B cell (primary cell): ENCODE results near the gene MYT1. TPM values are rescaled to one million over a fixed set of nuclear protein-coding genes. Genes with fewer than 3 reads are reported as not detected.

ENCODE experiments used
- ATAC-seq: fragments of 200-7000 bp; cut with Tn5 transposase; one replicate; pipeline ENCODE4 v1.10.0; 2021; ENCODE audit warnings: low read depth, mild to moderate bottlenecking, moderate number of reproducible peaks, moderate library complexity
- CTCF ChIA-PET: fragments of 350-600 bp; sonication (Branson Sonifier 250); formaldehyde crosslinking; loops from one replicate; lab custom pipeline; 2021; ENCODE audit warnings: antibody characterized with exemption, inconsistent platforms; lab: Charles Lee
- POLR2A ChIA-PET: fragments of 350-600 bp; sonication (Branson Sonifier 250); formaldehyde crosslinking; loops from one replicate; lab custom pipeline; 2021; ENCODE audit warnings: antibody characterized with exemption; lab: Charles Lee
- DNase-seq: peaks from one replicate; pipeline ENCODE4 v3.0.0; 2013
- H2AFZ ChIP-seq: 2 replicates; pipeline ENCODE4 v1.6.1; 2012; ENCODE audit warnings: mild to moderate bottlenecking, low read depth, low read length; ENCODE audit not compliant: insufficient read depth, poor library complexity, severe bottlenecking
- H3K27ac ChIP-seq, 2 donors: 1 replicate in 1 of 2; 2 replicates in 1 of 2; pipeline ENCODE4 v1.5.1; 2012 to 2013; ENCODE audit warnings: low read length in 2 of 2, mild to moderate bottlenecking in 2 of 2, moderate library complexity in 1 of 2
- H3K27me3 ChIP-seq, 4 experiments: fragments of 200-600 bp in 1 of 4; sonication (generic) in 1 of 4; replicated peaks in 1 of 4; 1 replicate in 2 of 4; 2 replicates in 2 of 4; pipeline versions ENCODE4 v1.6.1 to v1.7.0; 2013 to 2016; ENCODE audit warnings: low read length in 3 of 4, mild to moderate bottlenecking in 2 of 4, mixed read lengths in 1 of 4, moderate library complexity in 1 of 4; ENCODE audit not compliant: insufficient read depth in 4 of 4, control insufficient read depth in 3 of 4; ENCODE audit errors: control extremely low read depth in 1 of 4
- H3K36me3 ChIP-seq, 2 experiments: replicated peaks in 1 of 2; 1 replicate in 1 of 2; 2 replicates in 1 of 2; pipeline versions ENCODE4 v1.6.1 to v1.7.1; 2013; ENCODE audit warnings: low read length in 1 of 2; ENCODE audit not compliant: insufficient read depth in 2 of 2, control insufficient read depth in 1 of 2; ENCODE audit errors: control extremely low read depth in 1 of 2, extremely low read depth in 1 of 2
- H3K4me1 ChIP-seq, 2 donors: fragments of 200-600 bp in 1 of 2; sonication (generic) in 1 of 2; 1 replicate in 1 of 2; 2 replicates in 1 of 2; pipeline versions ENCODE4 v1.5.1 to v1.6.1; 2013 to 2017; ENCODE audit warnings: low read length in 2 of 2; ENCODE audit not compliant: control insufficient read depth in 2 of 2, insufficient read depth in 2 of 2
- H3K4me2 ChIP-seq: replicated peaks from 2 replicates; pipeline ENCODE3; 2012; ENCODE audit warnings: mild to moderate bottlenecking, low read depth, low read length; ENCODE audit not compliant: poor library complexity, severe bottlenecking
- H3K4me3 ChIP-seq, 5 experiments: fragments of 200-600 bp in 1 of 5; sonication (generic) in 1 of 5; 1 replicate in 3 of 5; 2 replicates in 2 of 5; pipeline versions ENCODE4 v1.5.1 to v1.7.0; 2011 to 2016; ENCODE audit warnings: low read length in 4 of 5, mild to moderate bottlenecking in 4 of 5, low read depth in 2 of 5, control low read depth in 1 of 5, moderate library complexity in 1 of 5; ENCODE audit not compliant: insufficient read depth in 1 of 5; ENCODE audit errors: control extremely low read depth in 1 of 5, extremely low read depth in 1 of 5
- H3K79me2 ChIP-seq: fragments of 200-600 bp; sonication (generic); one replicate; pipeline ENCODE4 v1.6.0; 2016; ENCODE audit warnings: low read length; ENCODE audit not compliant: control insufficient read depth, insufficient read depth
- H3K9ac ChIP-seq: fragments of 200-600 bp; sonication (generic); 2 replicates; pipeline ENCODE4 v1.6.1; 2017; ENCODE audit warnings: mild to moderate bottlenecking, low read length, moderate library complexity
- H3K9me3 ChIP-seq, 3 donors: one replicate each; pipeline versions ENCODE4 v1.6.1 to v1.7.1; 2013; ENCODE audit warnings: low read length in 2 of 3; ENCODE audit not compliant: control insufficient read depth in 2 of 3, insufficient read depth in 1 of 3; ENCODE audit errors: control extremely low read depth in 1 of 3
- H4K20me1 ChIP-seq: 2 replicates; pipeline ENCODE4 v1.6.0; 2012; ENCODE audit warnings: mild to moderate bottlenecking, low read length; ENCODE audit not compliant: insufficient read depth, control insufficient read depth, poor library complexity, severe bottlenecking
- H3K27ac Mint-ChIP-seq: one replicate; pipeline ENCODE4 v1.8.0; 2021; ENCODE audit warnings: mixed read lengths
- H3K27me3 Mint-ChIP-seq: one replicate; pipeline ENCODE4 v1.8.0; 2021; ENCODE audit warnings: mixed read lengths
- H3K4me1 Mint-ChIP-seq: one replicate; pipeline ENCODE4 v1.8.0; 2021; ENCODE audit warnings: mixed read lengths
- H3K4me3 Mint-ChIP-seq: one replicate; pipeline ENCODE4 v1.8.0; 2021; ENCODE audit warnings: mixed read lengths
- H3K9me3 Mint-ChIP-seq: one replicate; pipeline ENCODE4 v1.8.0; 2022; ENCODE audit warnings: mixed read lengths; ENCODE audit not compliant: insufficient read depth
- CTCF ChIP-seq: fragments of 200-600 bp; IDR thresholded peaks from one replicate; pipeline ENCODE4 v1.8.0; 2022; ENCODE audit warnings: antibody characterized with exemption, mild to moderate bottlenecking
- EZH2 ChIP-seq: IDR thresholded peaks from 2 replicates; pipeline ENCODE4 v1.6.1; 2012; ENCODE audit warnings: borderline replicate concordance, low read depth, mild to moderate bottlenecking, moderate library complexity, low read length; ENCODE audit not compliant: insufficient read depth, poor library complexity, severe bottlenecking
- WGBS: methylation state at CpG from one replicate; pipeline ENCODE4 v1.1.5; 2013; ENCODE audit warnings: missing lambda C conversion rate; ENCODE audit not compliant: insufficient coverage; 5-methylcytosine and 5-hydroxymethylcytosine counted together
- intact Hi-C: fragments of 100-400 bp; cut with micrococcal nuclease; formaldehyde crosslinking; loops from one replicate; pipeline ENCODE4 v1.10.0; 2022
- polyA plus RNA-seq: library from polyadenylated mRNA; depleted of rRNA; stranded (reverse); fragments of >200 nt; gene quantifications from 2 replicates; pipeline ENCODE4 v1.2.3, GENCODE V29; 2012
- total RNA-seq, 2 donors: library from RNA; stranded (reverse); fragments of 120-200 nt in 1 of 2; gene quantifications; 1 replicate in 1 of 2; 2 replicates in 1 of 2; pipeline versions ENCODE4 v1.2.3 to v1.2.4, GENCODE V29; 2013 to 2022

The MYT1 gene
- total and polyA plus RNA-seq, 2 donors (not counting 1 experiment from before 2014, with no cell fraction given) = 0.49 to 42.2 TPM

DNA sequence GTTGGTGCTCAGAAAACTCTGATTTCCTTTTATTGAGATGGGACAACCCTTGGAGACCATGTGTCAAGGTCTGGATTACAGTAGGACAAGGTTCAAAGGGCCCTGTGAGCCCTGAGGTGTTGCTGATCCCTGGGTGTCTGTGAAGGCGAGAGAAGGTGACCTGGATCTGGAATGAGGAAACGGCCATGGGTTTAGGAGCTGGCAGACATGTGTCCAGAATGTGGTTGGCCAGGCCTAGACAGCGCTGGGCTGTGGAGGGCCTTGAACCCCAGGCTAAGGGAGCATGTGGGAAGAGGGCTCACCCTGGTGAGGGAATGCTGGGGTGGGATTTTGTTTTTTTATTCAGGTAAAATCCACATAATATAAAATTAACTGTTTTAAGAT is 116.2 kb downstream of the MYT1 start:
- DNase-seq (no peak), ATAC-seq (no peak)
- Histone ChIP-seq H3K4me1 (no peaks in the 10 kb centered on the region), H3K9ac (no peak overlapping the region), H3K27me3 (no peaks in the 10 kb centered on the region), H3K4me2 (no peak overlapping the region), H3K27ac (no peak overlapping the region), H3K36me3 (no peaks in the 10 kb centered on the region), H4K20me1 (no peaks in the 10 kb centered on the region), H3K9me3 (peaks cover 0 to 1% (median 0%) of the 10 kb centered on the region in 3 donors), H3K79me2 (no peaks in the 10 kb centered on the region), H2AFZ (no peak overlapping the region), H3K4me3 (no peak overlapping the region)
- intact Hi-C loops = no loop called here
- POLR2A ChIA-PET = no interaction called here
- Mint-ChIP-seq H3K4me1 (no peaks in the 10 kb centered on the region), H3K9me3 (no peaks in the 10 kb centered on the region), H3K27me3 (no peaks in the 10 kb centered on the region), H3K27ac (no peak overlapping the region), H3K4me3 (no peak overlapping the region)
- CTCF ChIA-PET = interaction anchor here (0.6 kb wide), 1 partner anchor 803 kb away, joined by 3 read pairs; no protein-coding TSS in a partner anchor
- TF ChIP-seq EZH2 = no peak
- no peak for TF ChIP-seq CTCF
- WGBS = 100% methylated on average over 2 of the region's 3 CpGs

DNA sequence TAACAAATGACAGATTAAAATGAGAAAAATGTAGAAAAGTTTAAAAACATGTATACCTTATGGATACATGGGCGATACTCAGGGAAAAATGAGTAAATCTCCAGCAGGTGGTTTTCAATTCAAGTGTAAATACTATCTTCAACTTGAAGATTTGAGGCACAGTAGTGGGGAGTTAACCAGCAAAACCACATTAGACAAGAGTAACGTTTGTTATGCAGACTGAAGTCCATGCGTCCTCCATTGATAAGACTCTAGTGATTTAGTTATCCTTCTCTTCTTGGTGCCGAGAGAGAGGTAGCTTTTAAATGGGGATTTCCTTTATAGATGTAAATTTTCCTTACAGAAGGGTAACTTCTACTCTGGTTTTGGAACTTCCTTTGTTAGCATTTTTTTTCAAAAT is 119.4 kb downstream of the MYT1 start:
- H3K27me3 ChIP-seq = no peaks in the 10 kb centered on the region
- H3K4me3 ChIP-seq = no peak overlapping the region
- no peak overlapping the region for H2AFZ ChIP-seq
- H3K9me3 ChIP-seq = peaks cover 0 to 16% (median 4%) of the 10 kb centered on the region in 3 donors
- POLR2A ChIA-PET = no interaction called here
- H3K4me2 ChIP-seq = no peak overlapping the region
- intact Hi-C loops = no loop called here
- CTCF ChIA-PET = interaction anchor here (0.9 kb wide), 1 partner anchor 24 kb away, joined by 3 read pairs; no protein-coding TSS in a partner anchor
- H3K79me2 ChIP-seq = no peaks in the 10 kb centered on the region
- no peak overlapping the region for H3K27ac ChIP-seq
- Mint-ChIP-seq H3K4me1 (no peaks in the 10 kb centered on the region), H3K27ac (no peak overlapping the region), H3K27me3 (no peaks in the 10 kb centered on the region), H3K9me3 (no peaks in the 10 kb centered on the region), H3K4me3 (no peak overlapping the region)
- ATAC-seq (no peak), DNase-seq (no peak)
- H4K20me1 ChIP-seq = no peaks in the 10 kb centered on the region
- TF ChIP-seq CTCF = no peak
- no peak for TF ChIP-seq EZH2
- no CpG with 5 or more reads among the region's 4 CpGs for WGBS
- no peaks in the 10 kb centered on the region for H3K4me1 ChIP-seq
- H3K9ac ChIP-seq = no peak overlapping the region
- H3K36me3 ChIP-seq = no peaks in the 10 kb centered on the region
